Glutamatergic neuron (in vitro differentiated cells): ENCODE data around the gene HIRA. TPM values are rescaled to one million over a fixed set of nuclear protein-coding genes. Genes with fewer than 3 reads are reported as not detected.

Experiments used
- DNase-seq: peaks from one replicate; pipeline ENCODE4 v3.0.0; 2022
- H3K27ac Mint-ChIP-seq: one replicate; pipeline ENCODE4 v1.8.0; 2020; ENCODE audit warnings: mild to moderate bottlenecking, mixed read lengths, inconsistent platforms; ENCODE audit not compliant: unreplicated experiment
- H3K27me3 Mint-ChIP-seq: one replicate; pipeline ENCODE4 v1.8.0; 2020; ENCODE audit warnings: mild to moderate bottlenecking, moderate library complexity, mixed read lengths, inconsistent platforms; ENCODE audit not compliant: unreplicated experiment
- H3K36me3 Mint-ChIP-seq: one replicate; pipeline ENCODE4 v1.8.0; 2020; ENCODE audit warnings: mild to moderate bottlenecking, mixed read lengths, inconsistent platforms; ENCODE audit not compliant: unreplicated experiment
- H3K4me1 Mint-ChIP-seq: one replicate; pipeline ENCODE4 v1.8.0; 2020; ENCODE audit warnings: mild to moderate bottlenecking, low read depth, mixed read lengths, inconsistent platforms; ENCODE audit not compliant: unreplicated experiment
- H3K4me3 Mint-ChIP-seq: one replicate; pipeline ENCODE4 v1.8.0; 2020; ENCODE audit warnings: mild to moderate bottlenecking, mixed read lengths, inconsistent platforms; ENCODE audit not compliant: unreplicated experiment
- H3K9me3 Mint-ChIP-seq: one replicate; pipeline ENCODE4 v1.8.0; 2020; ENCODE audit warnings: mild to moderate bottlenecking, moderate library complexity, mixed read lengths, inconsistent platforms; ENCODE audit not compliant: unreplicated experiment
- CTCF ChIP-seq: fragments of 200-600 bp; sonication (generic); IDR thresholded peaks from one replicate; pipeline ENCODE4 v1.5.0; 2021; ENCODE audit not compliant: partially characterized antibody, unreplicated experiment
- total RNA-seq: library from RNA; stranded (reverse); fragmentation: NEBNext Ultra II Directional; extraction: Animal tissue kit (Norgen Biotek cat#: 25700); gene quantifications from one replicate; pipeline ENCODE4 v1.2.1, GENCODE V29; 2021; ENCODE audit not compliant: unreplicated experiment

HIRA gene
- total RNA-seq, 1 donor from 2014 or later = 51.0 TPM

DNA sequence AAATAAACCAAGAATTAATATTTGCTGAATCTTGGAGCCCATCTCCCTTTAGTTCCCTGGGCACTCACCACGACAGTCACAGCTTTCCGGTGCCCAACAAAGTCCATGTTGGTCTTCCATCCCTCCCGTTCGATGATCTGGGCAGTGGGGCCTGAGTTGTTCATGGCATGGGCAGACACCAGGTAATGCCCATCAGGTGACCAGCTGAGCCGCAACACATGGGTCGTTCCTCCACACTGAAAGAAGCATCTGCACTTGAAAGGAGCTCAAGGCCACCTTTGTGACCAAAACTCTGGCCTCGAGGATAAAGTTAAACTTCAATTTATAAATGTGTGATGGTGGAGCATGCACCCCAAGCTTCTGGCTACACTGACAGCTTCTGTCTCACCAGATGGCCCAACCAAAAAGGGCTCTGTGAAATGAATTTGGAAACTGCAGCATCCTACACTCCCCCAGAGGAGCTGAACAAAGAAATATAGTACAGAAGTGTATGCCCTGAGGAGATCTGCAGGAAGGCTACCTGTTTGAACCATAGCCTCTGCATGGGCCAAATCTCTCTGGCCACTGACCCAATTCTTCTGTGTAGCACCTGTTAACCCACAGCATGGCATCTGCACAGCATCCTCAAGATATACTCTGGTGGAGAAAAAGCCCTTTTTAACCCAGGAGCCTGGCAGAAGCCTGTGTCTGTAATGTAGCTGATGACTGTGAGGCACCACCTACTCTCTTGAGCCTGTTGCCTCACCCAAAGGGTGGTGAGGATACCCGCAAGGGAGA lies 37.1 kb downstream of the HIRA start:
- Mint-ChIP-seq H3K27ac (no peak overlapping the region), H3K36me3 (peaks cover 5% of the 10 kb centered on the region), H3K4me3 (no peak overlapping the region), H3K9me3 (no peaks in the 10 kb centered on the region), H3K27me3 (no peaks in the 10 kb centered on the region), H3K4me1 (peaks cover 2% of the 10 kb centered on the region)
- TF ChIP-seq CTCF = no peak
- no peak for DNase-seq

DNA sequence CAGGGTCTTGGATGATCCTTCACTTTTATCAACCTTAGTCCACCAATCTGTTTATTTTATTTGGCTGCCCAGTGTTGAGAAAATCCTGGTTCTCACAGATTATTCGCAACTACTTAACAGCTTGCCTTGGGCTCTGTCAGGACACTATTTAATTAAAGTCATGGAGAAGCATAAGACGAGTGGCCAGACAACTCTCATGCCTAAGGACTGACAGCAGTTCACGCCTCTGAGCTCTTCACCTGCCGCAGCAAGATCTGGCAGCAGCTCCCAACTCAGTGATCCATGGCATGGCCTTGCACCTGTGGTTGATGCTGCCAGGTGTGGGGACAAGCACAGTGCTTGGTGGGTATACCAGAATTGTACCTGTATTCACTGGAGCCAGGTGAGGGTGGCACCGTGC lies 37.8 kb downstream of the HIRA start:
- H3K9me3 Mint-ChIP-seq = no peaks in the 10 kb centered on the region
- DNase-seq = no peak

GRCh38 chr22:19387575-19387974 lies 44.0 kb downstream of the HIRA start:
- H3K36me3 Mint-ChIP-seq = no peaks in the 10 kb centered on the region
- peaks cover 1% of the 10 kb centered on the region for H3K9me3 Mint-ChIP-seq
- no peak overlapping the region for H3K4me3 Mint-ChIP-seq
- TF ChIP-seq CTCF = no peak
- DNase-seq = no peak
- peak overlapping the region; percentile 17 for H3K27ac Mint-ChIP-seq
- H3K4me1 Mint-ChIP-seq = no peaks in the 10 kb centered on the region
- no peaks in the 10 kb centered on the region for H3K27me3 Mint-ChIP-seq

More for the DNA sequence above, 37.8 kb downstream of the HIRA start:
- peaks cover 2% of the 10 kb centered on the region for H3K4me1 Mint-ChIP-seq
- H3K27ac Mint-ChIP-seq = no peak overlapping the region
- no peak for TF ChIP-seq CTCF
- peaks cover 5% of the 10 kb centered on the region for H3K36me3 Mint-ChIP-seq
- H3K4me3 Mint-ChIP-seq = no peak overlapping the region
- no peaks in the 10 kb centered on the region for H3K27me3 Mint-ChIP-seq

- no peak for TF ChIP-seq CTCF
Measured at GRCh38 chr22:19387038-19387437, 44.5 kb downstream of the HIRA start.

GRCh38 chr22:19386248-19386647 lies 45.3 kb downstream of the HIRA start:
- no peak for TF ChIP-seq CTCF
- Mint-ChIP-seq H3K27me3 (peaks cover 3% of the 10 kb centered on the region), H3K36me3 (no peaks in the 10 kb centered on the region), H3K27ac (no peak overlapping the region), H3K4me1 (no peaks in the 10 kb centered on the region), H3K4me3 (no peak overlapping the region), H3K9me3 (peaks cover 1% of the 10 kb centered on the region)
- no peak for DNase-seq

More at GRCh38 chr22:19387038-19387437, 44.5 kb downstream of the HIRA start:
- Mint-ChIP-seq H3K9me3 (peaks cover 1% of the 10 kb centered on the region), H3K27me3 (no peaks in the 10 kb centered on the region), H3K27ac (no peak overlapping the region), H3K4me3 (no peak overlapping the region), H3K36me3 (no peaks in the 10 kb centered on the region), H3K4me1 (no peaks in the 10 kb centered on the region)
- no peak for DNase-seq
